HG02678 (cell line): ENCODE results near the gene COL13A1.

Experiments used
- ATAC-seq: cut with Tn5 transposase; IDR thresholded peaks from one replicate; pipeline ENCODE4 v1.9.1; 2021; ENCODE audit warnings: mild to moderate bottlenecking, moderate library complexity; ENCODE audit not compliant: unreplicated experiment

Gene COL13A1

DNA sequence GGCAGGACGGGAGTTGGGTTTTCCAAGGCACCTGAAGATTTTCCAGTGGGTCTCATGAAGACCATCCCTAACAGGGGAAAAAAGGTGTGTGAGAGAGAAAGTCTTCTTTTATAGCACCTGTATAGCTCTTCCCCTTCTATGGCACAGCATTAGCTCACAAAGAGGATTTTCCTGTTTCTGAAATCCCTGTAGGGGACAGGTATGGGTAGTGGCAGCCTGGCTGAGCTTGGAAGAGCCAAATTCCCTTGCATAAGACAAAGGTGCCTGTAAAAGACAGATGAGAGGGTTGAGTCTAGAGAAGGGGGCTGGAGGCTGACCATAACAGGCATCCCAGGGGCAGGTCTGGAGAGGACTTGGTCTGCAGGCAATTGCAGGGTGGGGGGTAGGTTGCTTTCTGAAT lies 63.7 kb downstream of the COL13A1 start:
- no peak for ATAC-seq

GRCh38 chr10:69866246-69866687 lies 64.6 kb downstream of the COL13A1 start:
- ATAC-seq = no peak

DNA sequence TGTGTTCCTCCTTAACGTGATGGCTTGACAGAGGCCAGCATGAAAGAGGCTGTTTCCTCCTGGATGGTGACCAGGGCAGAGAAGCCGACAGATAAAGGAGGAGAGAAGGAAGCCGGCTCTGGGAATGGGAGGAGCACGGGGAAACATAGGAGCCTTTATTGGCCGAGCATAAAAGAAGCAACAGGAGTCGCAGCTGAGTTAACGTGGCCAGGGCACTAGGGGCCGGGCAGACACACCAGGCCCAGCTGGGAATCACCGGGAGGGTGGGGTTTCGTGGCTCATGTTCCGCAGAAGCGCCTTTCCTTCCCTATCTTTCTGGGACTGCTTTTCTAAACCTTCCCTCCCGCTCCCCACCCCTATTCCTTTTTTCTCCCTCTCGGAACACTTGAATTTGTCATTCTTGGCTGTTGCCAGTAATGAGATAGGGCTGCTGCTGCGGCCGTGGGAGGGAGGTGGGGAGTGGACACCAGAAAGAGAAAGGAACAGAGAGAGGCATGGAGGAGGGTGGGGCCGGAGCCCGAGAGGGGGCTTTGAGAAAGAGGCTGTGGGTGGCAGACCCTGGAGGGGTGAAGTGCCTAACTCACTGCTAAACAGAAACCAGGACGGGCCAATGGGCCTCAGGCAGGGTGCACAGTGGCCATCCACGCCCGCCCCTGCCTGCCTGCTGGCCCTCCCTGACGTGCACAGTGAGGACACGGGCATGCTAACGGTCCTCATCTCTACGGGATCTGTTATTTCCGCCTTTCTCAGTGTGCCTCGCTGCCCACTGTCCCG lies 65.2 kb downstream of the COL13A1 start:
- no peak for ATAC-seq

DNA sequence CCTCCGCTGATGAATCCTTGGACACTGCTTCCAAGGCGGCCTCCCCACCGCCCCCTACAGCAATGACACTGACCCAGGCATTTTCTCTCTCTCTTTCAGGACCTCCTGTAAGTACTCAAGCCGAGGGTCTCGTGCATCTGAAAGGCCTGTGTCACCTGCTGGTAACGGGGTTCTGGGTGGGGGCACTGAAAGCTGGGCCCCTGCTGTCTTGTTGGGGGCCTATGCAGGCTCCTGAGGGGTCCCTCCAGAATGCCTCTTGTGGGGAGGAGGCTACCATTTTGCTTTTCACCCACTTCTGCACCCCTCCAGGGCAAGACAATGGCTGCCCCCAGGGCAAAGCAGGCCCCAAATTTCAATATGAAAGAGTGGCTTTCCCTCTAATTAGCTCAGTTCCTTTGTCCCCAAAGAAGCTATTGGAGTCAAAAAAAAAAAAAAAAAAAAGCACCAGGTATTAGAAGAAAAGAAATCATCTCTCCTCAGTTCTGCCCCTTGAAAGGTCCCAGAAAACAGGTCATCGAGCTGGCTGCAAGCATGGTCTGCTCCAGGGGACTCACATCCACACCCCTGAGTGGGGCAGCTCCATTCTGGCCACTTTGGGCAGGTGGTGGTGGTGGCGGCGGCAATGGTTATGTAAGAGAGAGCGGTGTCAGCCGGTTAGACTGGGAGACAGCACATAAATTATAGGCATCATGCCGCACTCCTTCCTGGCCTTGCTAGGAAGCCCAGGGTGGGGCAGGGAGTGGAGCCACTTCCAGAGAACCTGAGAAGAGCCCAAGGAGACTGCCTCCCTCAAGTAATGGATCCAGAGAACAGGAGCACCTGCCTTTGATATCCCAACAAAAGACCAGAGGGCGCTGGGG lies 66.2 kb downstream of the COL13A1 start:
- ATAC-seq = no peak

DNA sequence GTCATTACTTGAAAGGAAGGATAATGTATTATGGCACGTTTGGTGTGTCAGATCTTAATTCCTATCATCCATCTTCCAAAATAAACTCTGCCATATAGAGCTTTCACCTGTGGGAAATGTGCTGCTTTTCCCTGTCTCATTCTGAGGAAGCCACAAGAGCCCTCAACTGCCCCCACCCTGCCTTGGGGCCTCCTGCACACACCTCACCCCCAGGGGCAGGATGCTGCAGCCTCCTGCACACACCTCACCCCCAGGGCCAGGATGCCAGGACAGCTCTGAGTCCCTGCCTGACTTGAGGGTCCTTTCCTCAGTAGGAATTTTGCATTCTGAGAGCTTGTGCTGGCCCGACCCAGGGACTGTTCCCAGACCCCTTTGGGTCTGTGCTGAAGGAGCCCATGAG lies 67.1 kb downstream of the COL13A1 start:
- ATAC-seq = no peak

DNA sequence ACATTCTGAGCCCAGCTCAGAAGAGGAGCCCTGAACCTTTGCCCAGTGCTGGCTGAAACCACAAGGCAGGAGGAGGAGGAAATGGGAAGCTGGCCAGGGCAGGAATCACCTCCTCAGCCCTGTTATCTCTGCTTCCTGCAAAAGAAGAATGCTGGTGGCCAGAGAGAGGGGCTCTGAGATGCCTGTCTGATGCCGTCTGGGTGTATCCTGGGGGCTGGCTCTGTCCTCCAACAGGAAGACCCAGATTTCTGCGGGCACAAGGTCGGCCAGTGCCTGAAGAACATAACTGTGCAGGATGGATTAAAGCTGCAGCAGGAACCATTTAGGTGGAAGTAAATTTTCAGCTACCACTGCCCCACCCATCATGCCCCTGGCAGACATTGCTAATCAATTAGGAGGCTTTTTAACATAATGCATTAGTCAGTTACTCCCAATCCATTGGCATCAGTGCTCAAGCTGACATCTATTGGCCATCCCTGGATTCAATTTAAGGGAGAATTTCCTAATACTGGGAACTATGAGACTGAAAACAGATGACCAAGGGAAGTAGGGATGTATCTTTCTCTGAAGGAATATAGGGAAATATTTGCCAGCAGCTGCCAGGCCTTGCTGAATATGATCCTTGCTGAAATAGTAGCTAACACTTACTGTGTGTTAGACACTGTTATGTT lies 67.7 kb downstream of the COL13A1 start:
- ATAC-seq = no peak

DNA sequence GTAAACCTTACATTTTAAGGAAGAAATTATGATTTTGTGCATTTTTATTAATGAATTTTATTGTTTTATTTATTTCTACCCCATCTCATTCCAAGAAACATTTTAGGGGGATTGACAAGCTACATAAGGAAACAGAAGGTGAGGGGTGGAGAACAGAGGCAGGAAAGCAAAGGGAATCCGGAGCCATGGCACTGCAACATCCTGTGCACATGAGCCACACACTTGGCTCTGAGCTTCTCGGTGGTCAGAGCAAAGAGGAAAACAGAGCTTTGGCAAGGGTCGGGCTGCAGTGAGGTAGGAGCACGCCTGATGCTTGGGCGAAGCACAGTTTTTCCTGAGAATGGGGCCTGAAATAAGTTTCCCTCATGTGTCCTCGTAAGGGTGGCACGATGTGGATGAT lies 68.9 kb downstream of the COL13A1 start:
- ATAC-seq = no peak

GRCh38 chr10:69871074-69871473 lies 69.4 kb downstream of the COL13A1 start:
- ATAC-seq = no peak

- no peak for ATAC-seq
Observed at GRCh38 chr10:69872323-69872722, 70.6 kb downstream of the COL13A1 start.

GRCh38 chr10:69873135-69873639 lies 71.5 kb downstream of the COL13A1 start:
- no peak for ATAC-seq

- no peak for ATAC-seq
Observed at GRCh38 chr10:69874449-69874848, 72.7 kb downstream of the COL13A1 start.

DNA sequence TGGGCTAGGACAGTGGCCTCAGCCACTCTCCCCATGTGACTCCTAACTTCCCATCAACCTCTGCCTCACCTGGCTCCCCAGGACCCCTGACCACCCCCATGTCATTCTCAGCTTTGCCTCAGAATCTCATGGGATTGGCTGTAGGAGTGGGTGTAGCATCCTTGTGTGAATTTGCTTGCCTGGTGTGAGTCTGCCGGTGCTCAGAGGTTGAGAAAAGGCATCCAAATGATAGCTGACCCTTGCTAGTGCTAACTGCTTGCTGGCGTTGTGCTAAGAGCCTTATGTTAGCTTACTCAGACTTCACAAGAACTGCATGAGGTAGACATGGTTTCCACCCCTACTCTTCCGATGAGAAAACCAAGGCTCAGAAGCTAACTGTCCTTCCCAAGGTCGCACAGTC lies 74.2 kb downstream of the COL13A1 start:
- ATAC-seq = no peak

DNA sequence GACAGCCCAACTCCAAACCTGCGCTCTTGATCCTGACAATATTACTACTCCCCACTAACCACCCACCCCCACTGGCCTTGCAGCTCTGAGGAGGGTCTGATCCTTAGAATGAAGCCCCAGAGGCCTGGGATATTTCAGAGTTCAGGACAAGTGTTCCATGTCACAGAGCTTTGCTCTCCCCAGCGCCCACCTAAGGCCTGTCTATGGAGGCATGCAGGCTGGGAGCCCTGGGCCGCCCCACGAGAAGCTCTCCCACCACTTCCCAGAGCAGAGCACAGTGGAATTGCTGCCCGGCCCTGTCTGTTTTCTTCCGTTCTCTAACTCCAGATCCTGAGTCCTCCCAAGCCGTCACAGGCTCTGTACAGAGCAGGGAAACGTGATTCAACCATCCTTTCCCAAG lies 74.6 kb downstream of the COL13A1 start:
- ATAC-seq = no peak

DNA sequence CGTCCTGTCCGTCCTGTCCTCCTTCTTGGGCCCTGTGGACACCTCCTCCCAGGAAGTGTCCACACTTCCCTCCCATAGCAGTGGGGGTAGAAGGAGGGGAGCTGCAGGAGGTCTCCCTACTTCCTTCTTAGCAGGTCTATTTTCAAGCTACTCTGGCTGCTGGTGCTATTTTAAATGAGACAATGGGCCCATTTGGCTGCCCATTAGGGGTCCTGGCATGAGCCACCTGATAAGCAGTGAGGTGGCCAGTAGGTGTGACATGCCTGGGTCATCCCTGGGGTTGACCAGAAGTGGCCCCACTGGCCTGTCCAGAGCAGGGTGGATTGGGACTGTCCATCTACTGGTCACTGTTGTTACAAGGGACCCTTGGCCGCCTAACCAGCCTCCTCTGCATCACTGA lies 75.2 kb downstream of the COL13A1 start:
- no peak for ATAC-seq

- ATAC-seq = no peak
Observed at GRCh38 chr10:69878038-69878437, 76.3 kb downstream of the COL13A1 start.

GRCh38 chr10:69878951-69879350 lies 77.2 kb downstream of the COL13A1 start:
- no peak for ATAC-seq

DNA sequence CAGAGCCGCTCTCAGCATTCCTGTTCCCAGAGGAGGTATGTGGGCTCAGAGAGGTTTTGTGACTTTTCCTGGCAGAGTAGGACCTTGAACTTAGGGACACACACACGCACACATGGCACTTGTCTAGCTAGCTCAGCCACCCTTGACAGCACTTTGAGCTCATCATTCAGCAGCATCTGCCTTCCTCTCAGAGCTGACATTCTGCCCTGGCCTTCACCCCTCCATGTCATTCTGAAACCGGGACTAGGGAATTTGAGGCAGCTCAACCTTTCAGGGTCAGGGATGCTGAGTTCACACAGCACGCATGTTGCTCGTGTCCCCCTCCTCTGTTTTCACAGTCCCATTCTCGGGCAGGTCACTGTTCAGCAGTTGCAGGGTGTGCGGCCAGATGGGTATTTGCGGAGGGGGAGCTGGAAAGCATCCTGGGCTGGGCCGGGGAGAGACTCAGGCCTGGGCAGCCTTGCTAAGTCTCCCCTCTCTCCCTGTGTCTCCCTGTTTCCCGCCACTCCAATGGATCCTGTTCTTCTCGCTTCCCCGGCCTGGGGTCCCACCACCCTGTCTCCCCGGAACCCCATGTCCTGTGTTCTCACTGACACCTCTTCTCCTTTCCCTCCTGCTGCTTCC lies 78.0 kb downstream of the COL13A1 start:
- no peak for ATAC-seq

- ATAC-seq = no peak
Observed at GRCh38 chr10:69880301-69881081, 78.8 kb downstream of the COL13A1 start.

DNA sequence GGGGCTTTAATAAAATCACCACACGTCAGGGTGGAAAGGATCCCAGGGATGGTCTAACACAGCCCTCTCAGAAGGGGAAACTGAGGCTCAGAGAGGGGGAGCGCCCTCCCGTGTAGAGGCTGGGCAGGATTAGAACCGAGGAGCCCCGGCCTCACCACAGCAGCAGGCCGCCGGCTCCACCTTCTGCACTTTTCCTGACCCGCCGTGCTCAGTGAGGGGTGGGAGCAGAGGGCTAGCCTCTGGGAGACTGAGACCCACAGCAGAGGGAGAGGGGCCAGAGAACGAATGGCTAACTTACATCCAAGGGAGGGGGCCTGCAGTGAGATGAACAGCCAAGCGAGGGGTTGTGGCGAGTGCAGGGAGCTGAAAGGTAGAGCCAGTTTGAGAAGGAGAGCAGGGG lies 79.5 kb downstream of the COL13A1 start:
- no peak for ATAC-seq
